Right lobe of liver (tissue), 4 donors: Measurements from ENCODE around the gene FUT6.

Source experiments
- CTCF ChIP-seq, 4 donors: fragments of 200-600 bp in 3 of 4; fragments of 450-650 bp in 1 of 4; IDR thresholded peaks; one replicate each; pipeline versions ENCODE4 v1.5.1 to v1.8.0; 2016 to 2022; ENCODE audit warnings: antibody characterized with exemption in 4 of 4, mild to moderate bottlenecking in 2 of 4
- POLR2A ChIP-seq: fragments of 450-650 bp; IDR thresholded peaks from one replicate; pipeline ENCODE4 v1.6.1; 2017; ENCODE audit warnings: antibody characterized with exemption, mild to moderate bottlenecking
- donor health status: DM: no; HTN: no; CAD: no.
- donor health status: DM: no; HTN: no; CAD: no.
- donor health status: DM: no; HTN: yes; CAD: no.

- no peak for TF ChIP-seq CTCF (IDR thresholded peaks at IDR 0.05)
- TF ChIP-seq POLR2A: no peak
Observed at GRCh38 chr19:5825178-5825577, 14.3 kb downstream of the FUT6 start.
